Nucleus accumbens (tissue), 56 donors: ENCODE measurements around the gene TMED7.

Experiments used
- DNase-seq, 56 donors: peaks; one replicate each; lab custom pipeline; 2025; lab: John Stamatoyannopoulos, UW

TMED7 gene

DNA sequence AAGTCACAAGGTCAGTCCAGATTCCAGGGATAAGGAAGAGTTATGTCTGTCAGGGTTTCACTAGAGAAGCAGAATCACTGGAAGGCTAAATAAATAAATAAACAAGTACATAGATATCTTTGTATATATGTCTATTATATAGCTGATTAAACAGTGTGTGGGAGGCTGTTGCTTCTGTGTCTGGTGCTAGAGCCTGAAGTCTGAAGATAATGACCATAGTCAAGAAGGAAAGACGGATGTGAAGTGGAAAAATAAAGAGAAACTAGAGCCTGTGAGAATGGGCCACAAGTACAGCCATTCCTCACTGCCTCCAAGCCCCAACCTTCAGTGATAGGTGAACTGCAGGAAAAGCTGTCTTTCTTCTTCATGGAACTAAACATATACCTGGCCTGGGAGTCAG lies 4.1 kb upstream of the TMED7 start:
- no peak for DNase-seq

- no peak for DNase-seq
These were observed 1.5 kb upstream of the TMED7 start for GRCh38 chr5:115627295-115627865.

DNA sequence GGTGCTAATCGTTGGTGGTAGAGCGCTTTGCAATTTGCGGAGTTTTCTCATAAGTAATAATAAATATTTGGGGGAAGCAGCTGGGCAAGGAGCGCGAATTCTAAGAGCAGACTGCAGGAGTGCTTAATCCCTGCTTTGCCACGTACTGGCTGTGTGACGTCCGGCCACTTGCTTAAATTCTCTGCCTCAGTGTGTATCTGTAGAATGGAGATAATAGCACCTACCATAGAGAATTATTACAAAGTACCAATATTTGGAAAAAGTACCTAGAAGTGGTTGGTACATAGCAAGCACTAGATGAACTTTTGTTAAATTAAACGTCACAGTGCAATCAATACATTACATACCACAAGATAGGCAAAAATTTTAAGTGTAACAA lies 598 bp upstream of the TMED7 start:
- peak in 1 of 56 donors; percentile 34 for DNase-seq

DNA sequence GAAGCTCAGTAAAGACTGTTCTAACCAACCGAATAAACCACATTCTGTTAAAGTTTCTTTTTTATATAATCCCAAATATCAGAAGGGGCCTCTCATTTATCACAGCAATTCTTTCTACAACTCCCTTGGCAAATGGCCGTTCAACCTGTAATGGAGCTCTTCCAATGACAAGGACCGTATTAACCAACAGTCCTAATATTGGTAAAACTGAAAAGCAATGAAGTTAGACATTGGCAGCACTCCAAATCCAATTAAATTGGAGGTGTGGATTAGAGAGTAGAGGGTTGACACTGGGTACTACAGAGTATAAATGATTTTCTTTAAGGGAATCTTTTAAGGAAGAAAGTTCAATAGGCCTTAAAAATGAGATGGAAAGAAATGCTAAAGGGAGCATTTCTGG lies 842 bp downstream of the TMED7 start:
- DNase-seq, result no peak

GRCh38 chr5:115623658-115624057 lies 2.2 kb downstream of the TMED7 start:
- no peak for DNase-seq

DNA sequence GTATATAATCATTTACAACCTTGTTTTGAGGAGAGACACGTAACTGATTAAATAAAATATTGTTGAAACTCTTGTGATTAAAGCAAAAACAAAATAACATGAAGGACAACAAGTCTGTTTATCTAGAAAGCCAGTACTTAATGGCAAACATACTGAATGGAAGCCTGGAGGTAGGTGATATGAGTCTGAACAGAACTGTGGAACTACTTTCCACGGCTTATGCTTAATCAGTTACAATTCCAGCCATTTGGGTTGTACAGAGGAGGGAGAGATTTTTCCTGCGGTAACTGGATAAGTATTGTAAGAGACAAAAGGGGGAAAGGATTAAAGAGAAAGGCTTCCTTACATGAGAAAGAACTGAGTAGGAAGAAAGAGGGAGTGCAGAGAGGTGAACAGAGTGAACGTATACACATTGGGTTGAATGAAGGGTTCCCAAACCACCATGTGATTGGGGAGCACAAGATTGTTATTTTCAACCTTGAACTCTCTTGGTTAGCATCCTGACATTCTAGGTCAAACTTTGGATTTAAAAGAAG lies 4.4 kb downstream of the TMED7 start:
- DNase-seq, result no peak

DNA sequence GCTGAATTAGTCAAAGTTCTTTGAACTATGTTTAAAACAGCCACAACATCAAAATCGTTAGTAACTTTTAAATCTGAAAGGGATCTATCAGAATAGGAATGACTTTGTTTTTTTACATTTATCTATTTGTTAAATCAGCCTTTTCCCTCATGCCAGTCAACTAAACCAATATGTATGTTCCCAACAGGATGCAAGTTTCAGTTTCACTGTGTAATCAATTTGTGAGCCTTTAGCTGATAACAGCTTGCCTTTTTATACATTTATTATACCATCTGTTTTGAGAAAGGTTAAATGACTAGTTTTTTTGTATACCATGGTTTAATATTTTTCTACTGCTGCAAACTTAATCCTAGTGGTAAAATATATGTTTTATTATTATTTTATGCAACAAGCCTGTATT lies 8.9 kb downstream of the TMED7 start:
- DNase-seq, result no peak

- DNase-seq, result no peak
These were observed 9.4 kb downstream of the TMED7 start for GRCh38 chr5:115616472-115616871.

- no peak for DNase-seq
These were observed 14.0 kb downstream of the TMED7 start for GRCh38 chr5:115611873-115612272.

GRCh38 chr5:115607935-115608334 lies 17.9 kb downstream of the TMED7 start:
- DNase-seq, result no peak

- no peak for DNase-seq
These were observed 20.4 kb downstream of the TMED7 start for GRCh38 chr5:115605436-115605835.

DNA sequence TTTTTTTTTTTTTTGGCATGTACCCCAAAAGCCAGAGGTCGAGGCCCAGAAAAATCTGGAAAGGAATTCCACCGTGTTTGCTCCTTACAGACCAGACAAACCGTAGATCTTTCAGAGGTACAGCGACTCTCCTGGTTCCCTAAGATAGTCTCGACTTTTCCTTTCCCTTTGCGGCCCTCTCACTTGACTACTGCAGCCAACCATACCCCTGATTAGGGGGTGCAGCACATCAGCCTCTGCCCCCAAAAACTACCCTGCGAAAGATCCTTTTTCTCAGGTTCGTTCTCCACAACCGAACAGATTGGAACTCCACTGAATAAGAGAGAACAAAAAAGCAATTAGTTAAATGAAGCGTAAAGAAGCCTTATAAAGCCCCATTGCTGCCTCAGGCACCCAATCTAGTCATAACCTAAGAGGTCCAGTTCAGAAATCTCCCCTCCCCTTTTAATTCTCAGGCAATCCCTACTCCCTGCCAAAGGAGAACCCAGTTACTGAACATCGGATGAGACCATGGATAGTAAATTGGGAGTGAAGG lies 23.2 kb downstream of the TMED7 start:
- peak in 3 of 56 donors; percentile 28 to 58 (median 55) for DNase-seq

DNA sequence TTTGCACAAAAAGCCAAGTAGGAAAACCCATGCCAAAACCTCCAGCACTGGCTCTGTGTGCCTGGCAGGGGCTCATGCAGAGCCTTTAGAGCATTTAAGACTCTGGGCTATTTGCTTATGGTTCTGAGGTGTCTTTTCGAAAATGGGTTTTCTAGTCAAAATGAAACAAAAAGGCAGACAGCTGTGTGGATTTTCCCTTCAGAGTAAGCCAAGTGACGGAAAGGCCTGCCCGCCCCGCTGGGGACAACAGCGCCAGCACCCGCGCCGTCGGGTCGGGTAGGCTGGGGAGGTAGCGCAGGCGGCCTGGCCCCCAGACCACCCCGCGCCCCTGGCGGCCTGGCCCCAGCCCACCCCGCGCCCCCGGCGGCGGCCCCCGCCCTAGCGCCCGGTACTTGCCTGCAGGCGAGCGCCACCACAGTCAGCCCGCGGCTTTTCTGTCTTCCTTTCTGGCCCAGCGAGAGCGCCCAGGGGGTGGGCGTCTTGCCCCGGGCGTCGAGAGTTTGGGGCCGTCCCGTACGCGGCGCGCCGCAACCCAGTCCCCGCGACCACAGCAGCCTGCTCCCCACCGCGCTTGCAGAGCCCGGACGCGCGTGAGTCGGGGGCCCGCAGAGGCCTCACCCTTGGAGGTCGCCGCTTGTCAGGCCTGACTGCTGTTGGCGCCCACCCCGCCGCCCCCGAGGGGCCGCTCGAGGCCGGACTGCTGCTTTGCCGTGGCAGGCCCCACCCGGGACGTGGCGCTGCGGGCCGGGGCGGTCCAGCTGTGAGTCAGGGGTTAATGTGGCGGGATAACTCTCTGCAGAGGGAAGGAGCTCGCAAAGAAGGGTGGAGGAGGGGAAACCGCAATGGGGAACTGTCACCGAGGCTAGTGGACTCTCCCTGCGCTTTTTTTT lies 23.9 kb downstream of the TMED7 start, which contains the start of gene TICAM2:
Gene TICAM2, minus strand, starts transcription at position 779 of the 890 bp plus-strand sequence. CDS start 21,223 bp downstream, outside the sequence.
- peak in 55 of 56 donors; percentile 7 to 88 (median 63) for DNase-seq

- DNase-seq, result no peak
These were observed 25.1 kb downstream of the TMED7 start for GRCh38 chr5:115600766-115601165.

- DNase-seq, result no peak
These were observed 25.9 kb downstream of the TMED7 start for GRCh38 chr5:115599924-115600323.

GRCh38 chr5:115599502-115599901 lies 26.3 kb downstream of the TMED7 start:
- peak in 20 of 56 donors; percentile 6 to 53 (median 16) for DNase-seq

GRCh38 chr5:115594128-115595047 lies 31.4 kb downstream of the TMED7 start:
- no peak for DNase-seq

DNA sequence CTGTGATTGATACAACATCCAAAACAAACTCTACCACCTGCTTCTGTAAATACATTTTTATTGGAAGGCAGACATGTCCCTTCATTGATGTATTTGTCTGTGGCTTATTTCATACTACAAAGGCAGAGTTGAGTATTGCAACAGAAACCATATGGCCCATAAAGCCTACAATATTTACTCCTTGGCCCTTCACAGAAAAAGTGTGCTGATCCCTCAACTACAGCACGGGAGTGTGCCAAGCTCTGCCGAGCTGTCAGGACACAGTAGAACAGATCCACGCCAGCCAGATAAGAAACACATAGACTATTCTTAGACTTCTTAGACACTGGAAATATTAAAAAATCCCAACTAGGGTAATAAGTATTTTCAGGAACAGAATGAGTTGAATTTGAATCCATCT lies 36.8 kb downstream of the TMED7 start:
- no peak for DNase-seq

- no peak for DNase-seq
These were observed 37.2 kb downstream of the TMED7 start for GRCh38 chr5:115588640-115589039.

DNA sequence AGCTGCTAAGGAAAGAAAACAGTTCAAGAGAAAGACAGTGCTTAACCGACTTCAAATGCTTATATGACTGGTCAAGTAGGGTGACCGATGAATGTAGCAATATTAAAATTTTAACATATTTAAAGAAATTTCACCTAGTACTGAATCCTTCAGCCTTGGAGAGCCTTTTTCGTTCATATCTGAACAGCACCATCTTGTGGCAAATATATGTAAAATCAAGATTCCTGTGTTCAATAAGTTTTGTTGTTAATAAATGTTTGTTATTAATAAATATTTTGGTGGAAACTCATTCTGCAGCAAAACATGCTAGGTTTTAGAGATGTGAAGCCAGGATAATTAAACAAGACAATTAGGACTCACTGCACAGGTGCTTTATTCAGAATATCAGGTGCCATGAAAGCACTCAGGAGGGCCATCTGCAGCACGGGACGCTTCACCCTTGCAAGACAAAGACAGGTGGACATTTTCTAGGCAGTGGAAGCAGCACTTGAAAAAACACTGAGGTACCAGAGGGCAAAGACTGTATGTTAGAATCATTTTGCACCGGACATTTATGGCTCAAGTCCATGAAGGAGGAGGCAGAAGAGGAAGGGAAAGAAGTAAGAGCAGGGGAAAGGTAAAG lies 39.2 kb downstream of the TMED7 start:
- no peak for DNase-seq
